IPS-NIHi7 (cell line): ENCODE results near the gene DHRS4L2.

ENCODE experiments used
- DNase-seq: peaks from one replicate; pipeline ENCODE4 v3.0.0; 2012; ENCODE audit warnings: mixed read lengths; ENCODE audit errors: extremely low spot score

DHRS4L2 gene

DNA sequence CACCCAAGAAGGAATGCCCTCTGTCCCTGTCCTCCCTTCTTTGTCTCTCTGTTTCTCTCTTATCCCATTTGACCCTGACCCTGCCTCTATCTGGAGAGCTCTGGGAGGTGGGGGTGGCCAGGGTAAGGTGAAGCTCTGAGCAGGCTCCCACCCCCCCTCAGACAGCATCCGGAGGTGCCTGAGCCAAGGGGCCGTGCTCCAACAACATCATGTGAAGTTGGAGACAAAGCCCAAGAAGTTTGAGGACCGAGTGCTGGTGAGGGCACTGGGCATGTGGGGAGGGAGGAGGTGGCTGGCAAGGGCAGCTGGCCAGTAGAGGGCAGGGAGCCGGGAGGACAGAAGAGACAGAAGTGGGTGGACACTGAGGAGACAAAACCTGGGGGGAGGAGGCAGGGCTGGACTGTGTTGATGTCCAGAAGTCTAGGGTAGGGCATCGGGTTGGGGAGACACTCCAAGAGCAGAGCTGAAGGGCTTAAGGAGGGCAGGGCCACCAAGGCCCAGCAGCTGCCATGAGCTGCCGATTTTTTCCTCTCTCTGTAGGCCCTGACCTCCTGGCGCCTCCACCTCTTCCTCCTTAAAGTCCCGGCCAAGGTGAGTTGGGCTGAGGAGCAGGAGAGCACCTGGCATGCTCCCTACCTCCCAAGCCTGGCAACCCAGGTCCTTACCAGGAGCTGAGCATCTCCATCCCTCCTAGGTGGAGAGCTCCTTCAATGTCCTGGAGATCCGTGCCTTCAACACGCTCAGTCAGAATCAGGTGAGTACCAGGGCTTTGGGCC lies 65.0 kb downstream of the DHRS4L2 start:
- no peak for DNase-seq

DNA sequence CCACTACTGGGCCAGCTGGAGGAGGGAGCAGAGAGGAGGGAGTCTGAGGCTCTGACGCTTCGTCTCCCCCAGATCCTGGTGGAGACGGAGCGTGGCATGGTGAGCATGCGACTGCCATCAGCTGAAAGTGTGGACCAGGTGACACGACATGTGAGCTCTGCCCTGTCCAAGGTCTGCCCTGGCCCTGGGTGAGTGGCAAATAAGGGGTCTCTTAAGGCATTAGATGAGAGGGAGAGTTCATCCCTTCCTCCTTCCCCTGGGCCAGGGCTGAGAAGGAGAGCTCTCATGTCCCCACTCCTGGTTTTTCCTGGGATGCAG lies 65.6 kb downstream of the DHRS4L2 start:
- DNase-seq, result no peak

DNA sequence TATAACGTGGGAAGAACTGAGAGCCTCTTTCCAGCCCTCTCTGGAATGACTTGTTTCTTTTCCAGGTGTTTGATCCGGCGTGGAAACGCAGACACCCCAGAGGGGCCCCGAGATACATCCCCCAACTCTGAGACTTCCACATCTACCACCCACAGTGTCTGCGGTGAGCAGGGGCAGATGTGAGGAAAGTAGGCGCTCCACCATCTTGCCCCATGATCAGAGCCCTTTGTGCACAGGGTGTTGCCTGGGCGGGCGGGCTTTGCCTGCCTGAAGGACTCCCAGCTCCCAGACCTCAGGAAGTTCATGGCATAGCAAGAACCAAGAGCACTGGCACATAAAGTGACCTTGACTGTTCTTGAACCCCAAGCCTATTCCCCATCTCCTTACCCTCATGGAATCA lies 65.9 kb downstream of the DHRS4L2 start:
- no peak for DNase-seq
